Smooth muscle cell (in vitro differentiated cells): Measurements from ENCODE around the gene PTTG1IP. TPM values are rescaled to one million over a fixed set of nuclear protein-coding genes. Genes with fewer than 3 reads are reported as not detected.

Source experiments
- DNase-seq: peaks from one replicate; lab custom pipeline; 2025; ENCODE audit not compliant: unreplicated experiment; lab: John Stamatoyannopoulos, UW
- H2AFZ ChIP-seq: fragments of 200-600 bp; sonication (generic); 2 replicates; pipeline ENCODE4 v1.6.0; 2016; ENCODE audit warnings: antibody characterized with exemption, low read depth, mild to moderate bottlenecking
- H3F3A ChIP-seq: fragments of 200-600 bp; sonication (generic); 2 replicates; pipeline ENCODE4 v1.6.0; 2017; ENCODE audit warnings: antibody characterized with exemption, low read depth
- H3K27ac ChIP-seq: fragments of 200-600 bp; sonication (generic); 2 replicates; pipeline ENCODE4 v1.5.1; 2016; ENCODE audit warnings: low read depth, mild to moderate bottlenecking
- H3K27me3 ChIP-seq: fragments of 200-600 bp; sonication (generic); 2 replicates; pipeline ENCODE4 v1.6.1; 2016; ENCODE audit warnings: low read depth, mild to moderate bottlenecking
- H3K36me3 ChIP-seq: fragments of 200-600 bp; sonication (generic); 2 replicates; pipeline ENCODE4 v1.5.1; 2016; ENCODE audit warnings: low read depth
- H3K4me1 ChIP-seq: fragments of 200-600 bp; sonication (generic); 2 replicates; pipeline ENCODE4 v1.5.1; 2016; ENCODE audit warnings: low read depth
- H3K4me2 ChIP-seq: fragments of 200-600 bp; sonication (generic); 2 replicates; pipeline ENCODE4 v1.6.0; 2016; ENCODE audit warnings: mild to moderate bottlenecking
- H3K4me3 ChIP-seq: fragments of 200-600 bp; sonication (generic); 2 replicates; pipeline ENCODE4 v1.5.1; 2016; ENCODE audit warnings: mild to moderate bottlenecking
- H3K79me2 ChIP-seq: fragments of 200-600 bp; sonication (generic); 2 replicates; pipeline ENCODE4 v1.6.0; 2016; ENCODE audit warnings: low read depth, mild to moderate bottlenecking
- H3K9ac ChIP-seq: fragments of 200-600 bp; sonication (generic); 2 replicates; pipeline ENCODE4 v1.6.0; 2016; ENCODE audit warnings: low read depth
- H3K9me3 ChIP-seq: fragments of 200-600 bp; sonication (generic); replicated peaks from 2 replicates; pipeline ENCODE4 v1.5.1; 2016; ENCODE audit warnings: low read depth
- H4K20me1 ChIP-seq: fragments of 200-600 bp; sonication (generic); 2 replicates; pipeline ENCODE4 v1.6.0; 2016; ENCODE audit warnings: low read depth
- WGBS: methylation state at CpG from one replicate; pipeline ENCODE4 v1.1.7; 2016; ENCODE audit warnings: low lambda C conversion rate; 5-methylcytosine and 5-hydroxymethylcytosine counted together
- polyA plus RNA-seq: library from polyadenylated mRNA; unstranded; fragments of >200 nt; fragmentation: Nextera tagmentation; extraction: Ambion mirVana; gene quantifications from 2 replicates; pipeline ENCODE4 v1.2.1, GENCODE V29; 2016
- total RNA-seq: library from RNA; depleted of rRNA; stranded (reverse); fragments of >200 nt; gene quantifications from 2 replicates; pipeline ENCODE4 v1.2.3, GENCODE V29; 2014
- TF ChIP-seq, protein P1 (sequence below): fragments of 200-600 bp; sonication (generic); IDR thresholded peaks from 2 replicates; pipeline ENCODE4 v1.5.1; 2017; ENCODE audit warnings: borderline replicate concordance, mild to moderate bottlenecking, antibody characterized with exemption; ENCODE audit not compliant: insufficient read depth, poor library complexity, severe bottlenecking

Gene PTTG1IP
- total and polyA plus RNA-seq, 2 experiments from 2014 or later: 331 to 340 TPM

DNA sequence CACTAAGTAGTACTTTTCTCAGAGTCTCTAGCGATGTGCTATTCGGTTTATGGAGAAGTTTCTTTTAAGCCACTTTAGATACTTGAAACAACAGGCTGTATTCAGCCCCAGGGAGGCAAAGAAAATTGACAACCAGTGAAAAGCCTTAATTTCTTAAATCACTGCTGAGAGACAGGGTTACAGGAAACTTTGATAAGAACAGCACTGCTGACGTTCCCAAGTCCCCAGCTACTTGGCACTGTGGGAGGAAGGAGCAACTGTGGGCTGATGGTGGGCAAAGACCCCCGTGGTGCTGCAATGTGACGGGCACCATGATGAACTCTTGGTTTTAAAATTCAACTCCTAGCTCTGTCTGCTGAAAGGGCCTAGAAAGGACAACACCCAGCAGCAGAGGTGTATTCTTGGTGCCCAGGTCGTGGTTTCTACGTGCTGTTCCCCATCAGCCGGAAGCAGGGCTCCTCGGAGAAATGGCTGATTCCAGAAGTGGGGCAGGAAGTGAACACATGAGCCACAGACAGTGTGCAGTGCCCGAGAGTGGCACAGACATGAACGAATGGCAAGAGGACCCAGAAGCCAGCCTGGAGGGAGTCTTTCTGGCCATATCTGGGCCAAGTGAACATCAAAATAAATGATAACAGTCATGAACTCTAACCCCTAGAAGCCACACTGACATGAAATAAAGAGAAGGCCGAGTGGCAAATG lies 5.3 kb downstream of the PTTG1IP start:
- Histone ChIP-seq H3F3A (peaks cover 23% of the 10 kb centered on the region), H3K4me1 (peaks cover 31% of the 10 kb centered on the region), H3K27me3 (no peaks in the 10 kb centered on the region), H4K20me1 (peaks cover 96% of the 10 kb centered on the region), H3K36me3 (no peaks in the 10 kb centered on the region), H3K9me3 (no peaks in the 10 kb centered on the region), H3K79me2 (peaks cover 89% of the 10 kb centered on the region), H3K9ac (no peak overlapping the region), H3K4me2 (peak overlapping the region; percentile 69), H3K4me3 (no peak overlapping the region), H3K27ac (peak overlapping the region; percentile 96), H2AFZ (no peak overlapping the region)
- DNase-seq: no peak
- WGBS: 66% methylated on average over 12 of the region's 12 CpGs
- TF ChIP-seq, protein P1, sequence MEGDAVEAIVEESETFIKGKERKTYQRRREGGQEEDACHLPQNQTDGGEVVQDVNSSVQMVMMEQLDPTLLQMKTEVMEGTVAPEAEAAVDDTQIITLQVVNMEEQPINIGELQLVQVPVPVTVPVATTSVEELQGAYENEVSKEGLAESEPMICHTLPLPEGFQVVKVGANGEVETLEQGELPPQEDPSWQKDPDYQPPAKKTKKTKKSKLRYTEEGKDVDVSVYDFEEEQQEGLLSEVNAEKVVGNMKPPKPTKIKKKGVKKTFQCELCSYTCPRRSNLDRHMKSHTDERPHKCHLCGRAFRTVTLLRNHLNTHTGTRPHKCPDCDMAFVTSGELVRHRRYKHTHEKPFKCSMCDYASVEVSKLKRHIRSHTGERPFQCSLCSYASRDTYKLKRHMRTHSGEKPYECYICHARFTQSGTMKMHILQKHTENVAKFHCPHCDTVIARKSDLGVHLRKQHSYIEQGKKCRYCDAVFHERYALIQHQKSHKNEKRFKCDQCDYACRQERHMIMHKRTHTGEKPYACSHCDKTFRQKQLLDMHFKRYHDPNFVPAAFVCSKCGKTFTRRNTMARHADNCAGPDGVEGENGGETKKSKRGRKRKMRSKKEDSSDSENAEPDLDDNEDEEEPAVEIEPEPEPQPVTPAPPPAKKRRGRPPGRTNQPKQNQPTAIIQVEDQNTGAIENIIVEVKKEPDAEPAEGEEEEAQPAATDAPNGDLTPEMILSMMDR: no peak

DNA sequence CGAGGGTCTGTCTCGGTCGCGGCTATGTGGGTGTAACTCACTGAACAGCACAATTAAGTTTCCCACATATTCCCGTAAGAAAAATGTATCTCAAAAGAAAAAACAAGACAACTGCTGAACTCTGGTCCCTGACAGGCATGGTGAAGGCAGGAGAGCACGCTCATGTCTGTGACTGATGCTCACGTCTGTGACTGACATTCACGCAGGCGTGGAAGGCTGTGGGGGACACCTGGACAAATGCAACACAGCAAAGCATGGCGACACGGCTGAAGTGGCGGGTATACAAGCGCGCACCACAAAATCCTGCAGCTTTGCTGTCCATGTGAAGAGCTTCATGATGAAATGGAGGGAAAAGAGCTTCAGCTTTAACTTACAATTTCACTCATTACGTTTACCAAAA lies 6.0 kb downstream of the PTTG1IP start:
- Histone ChIP-seq H3K9me3 (no peaks in the 10 kb centered on the region), H3F3A (peaks cover 23% of the 10 kb centered on the region), H4K20me1 (peaks cover 97% of the 10 kb centered on the region), H3K4me3 (no peak overlapping the region), H3K4me2 (peak overlapping the region; percentile 53), H3K27ac (peak overlapping the region; percentile 96), H3K4me1 (peaks cover 31% of the 10 kb centered on the region), H3K9ac (peak overlapping the region; percentile 28), H3K79me2 (peaks cover 87% of the 10 kb centered on the region), H3K36me3 (no peaks in the 10 kb centered on the region), H3K27me3 (no peaks in the 10 kb centered on the region), H2AFZ (no peak overlapping the region)
- no peak for DNase-seq
- TF ChIP-seq, protein P1: no peak
- 88% methylated on average over 15 of the region's 15 CpGs for WGBS

GRCh38 chr21:44866780-44867179 lies 6.7 kb downstream of the PTTG1IP start:
- H3K27ac ChIP-seq: peak overlapping the region; percentile 96
- no peak overlapping the region for H2AFZ ChIP-seq
- peak overlapping the region; percentile 28 for H3K9ac ChIP-seq
- peaks cover 97% of the 10 kb centered on the region for H4K20me1 ChIP-seq
- peaks cover 26% of the 10 kb centered on the region for H3K4me1 ChIP-seq
- peaks cover 18% of the 10 kb centered on the region for H3F3A ChIP-seq
- H3K36me3 ChIP-seq: no peaks in the 10 kb centered on the region
- H3K79me2 ChIP-seq: peaks cover 88% of the 10 kb centered on the region
- no peak for DNase-seq
- no peaks in the 10 kb centered on the region for H3K9me3 ChIP-seq
- H3K27me3 ChIP-seq: no peaks in the 10 kb centered on the region
- TF ChIP-seq, protein P1: no peak
- H3K4me2 ChIP-seq: peak overlapping the region; percentile 53
- WGBS: 16% methylated on average over 7 of the region's 7 CpGs
- H3K4me3 ChIP-seq: no peak overlapping the region
